Stimulated activated CD8-positive, alpha-beta memory T cell treated with anti-CD3 and anti-CD28 coated beads, Interleukin-4, amount 100 ng/mL, for 24 hours (primary cell): ENCODE data around the gene VCX2.
"Not testable (repeated sequence)": the region's sequence is repeated elsewhere in the genome, so short reads cannot be mapped to it uniquely, and the experiment has no call there.

Source experiments
- DNase-seq: peaks from one replicate; pipeline ENCODE4 v3.0.0-alpha.2; 2020; ENCODE audit warnings: low read depth

Gene VCX2

DNA sequence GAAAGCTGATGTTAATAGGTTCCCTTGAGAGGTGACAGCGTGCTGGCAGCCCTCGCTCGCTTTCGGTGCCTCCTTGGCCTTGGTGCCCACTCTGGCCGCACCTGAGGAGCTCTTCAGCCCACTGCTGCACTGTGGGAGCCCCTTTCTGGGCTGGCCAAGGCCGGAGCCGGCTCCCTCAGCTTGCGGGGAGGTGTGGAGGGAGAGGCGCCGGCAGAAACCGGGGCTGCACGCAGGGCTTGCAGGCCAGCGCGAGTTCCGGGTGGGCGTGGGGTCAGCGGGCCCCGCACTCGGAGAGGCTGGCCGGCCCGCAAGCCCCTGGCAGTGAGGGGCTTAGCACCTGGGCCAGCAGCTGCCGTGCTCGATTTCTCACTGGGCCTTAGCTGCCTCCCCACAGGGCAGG lies 49.7 kb downstream of the VCX2 start:
- DNase-seq, result not testable (repeated sequence)
